ENCODE measurements around the gene C1QTNF7.

Gene C1QTNF7

DNA sequence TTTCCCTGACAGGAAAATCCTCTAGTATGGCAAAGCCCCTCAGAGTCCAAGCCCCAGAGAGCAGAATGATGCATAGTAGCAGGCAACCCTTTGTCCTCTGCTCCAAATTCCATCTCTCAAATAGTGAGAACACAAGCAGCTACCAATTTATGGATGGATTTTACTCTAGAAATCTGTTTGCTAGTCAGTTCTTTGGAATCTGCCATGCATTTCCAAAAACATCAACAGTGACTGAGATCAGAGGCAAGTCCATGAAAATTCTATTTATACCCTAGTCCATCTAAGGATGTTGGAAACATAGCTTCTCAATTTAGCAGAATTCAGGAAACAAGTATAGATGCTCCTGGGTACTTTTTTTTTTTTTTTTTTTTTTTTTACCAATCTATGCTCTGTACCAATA is 31.9 kb downstream of the C1QTNF7 start:
- no peak overlapping the region for H3K4me3 ChIP-seq (ENCODE audit: low read depth, low read length)
- no peaks in the 10 kb centered on the region for H3K9me3 ChIP-seq (ENCODE audit: control insufficient read depth, insufficient read depth, low read depth, low read length)
- no peaks in the 10 kb centered on the region for H3K4me1 ChIP-seq (ENCODE audit: control insufficient read depth, insufficient read depth, low read length)
- no peak overlapping the region for H3K27ac ChIP-seq (ENCODE audit: extremely low read depth, low read depth, low read length)
- POLR2A ChIA-PET: no interaction called here
- TF ChIP-seq, protein P1, sequence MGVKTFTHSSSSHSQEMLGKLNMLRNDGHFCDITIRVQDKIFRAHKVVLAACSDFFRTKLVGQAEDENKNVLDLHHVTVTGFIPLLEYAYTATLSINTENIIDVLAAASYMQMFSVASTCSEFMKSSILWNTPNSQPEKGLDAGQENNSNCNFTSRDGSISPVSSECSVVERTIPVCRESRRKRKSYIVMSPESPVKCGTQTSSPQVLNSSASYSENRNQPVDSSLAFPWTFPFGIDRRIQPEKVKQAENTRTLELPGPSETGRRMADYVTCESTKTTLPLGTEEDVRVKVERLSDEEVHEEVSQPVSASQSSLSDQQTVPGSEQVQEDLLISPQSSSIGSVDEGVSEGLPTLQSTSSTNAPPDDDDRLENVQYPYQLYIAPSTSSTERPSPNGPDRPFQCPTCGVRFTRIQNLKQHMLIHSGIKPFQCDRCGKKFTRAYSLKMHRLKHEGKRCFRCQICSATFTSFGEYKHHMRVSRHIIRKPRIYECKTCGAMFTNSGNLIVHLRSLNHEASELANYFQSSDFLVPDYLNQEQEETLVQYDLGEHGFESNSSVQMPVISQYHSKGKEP (tag by site-specific recombination; IDR thresholded peaks at IDR 0.05): no peak
- TF ChIP-seq GLI4 (tag by site-specific recombination; IDR thresholded peaks at IDR 0.05) (no peak), ZNF138 (tag by site-specific recombination; IDR thresholded peaks at IDR 0.05; ENCODE audit: borderline replicate concordance) (no peak), ZNF529 (tag by site-specific recombination; IDR thresholded peaks at IDR 0.05; ENCODE audit: insufficient replicate concordance) (no peak), ZNF132 (tag by site-specific recombination; IDR thresholded peaks at IDR 0.05; ENCODE audit: borderline replicate concordance) (no peak), ZNF335 (tag by site-specific recombination; conservative IDR thresholded peaks at IDR 0.05) (no peak)
- TF ChIP-seq, protein P2, sequence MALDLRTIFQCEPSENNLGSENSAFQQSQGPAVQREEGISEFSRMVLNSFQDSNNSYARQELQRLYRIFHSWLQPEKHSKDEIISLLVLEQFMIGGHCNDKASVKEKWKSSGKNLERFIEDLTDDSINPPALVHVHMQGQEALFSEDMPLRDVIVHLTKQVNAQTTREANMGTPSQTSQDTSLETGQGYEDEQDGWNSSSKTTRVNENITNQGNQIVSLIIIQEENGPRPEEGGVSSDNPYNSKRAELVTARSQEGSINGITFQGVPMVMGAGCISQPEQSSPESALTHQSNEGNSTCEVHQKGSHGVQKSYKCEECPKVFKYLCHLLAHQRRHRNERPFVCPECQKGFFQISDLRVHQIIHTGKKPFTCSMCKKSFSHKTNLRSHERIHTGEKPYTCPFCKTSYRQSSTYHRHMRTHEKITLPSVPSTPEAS (tag by site-specific recombination; IDR thresholded peaks at IDR 0.05): no peak
- TF ChIP-seq, protein P3, sequence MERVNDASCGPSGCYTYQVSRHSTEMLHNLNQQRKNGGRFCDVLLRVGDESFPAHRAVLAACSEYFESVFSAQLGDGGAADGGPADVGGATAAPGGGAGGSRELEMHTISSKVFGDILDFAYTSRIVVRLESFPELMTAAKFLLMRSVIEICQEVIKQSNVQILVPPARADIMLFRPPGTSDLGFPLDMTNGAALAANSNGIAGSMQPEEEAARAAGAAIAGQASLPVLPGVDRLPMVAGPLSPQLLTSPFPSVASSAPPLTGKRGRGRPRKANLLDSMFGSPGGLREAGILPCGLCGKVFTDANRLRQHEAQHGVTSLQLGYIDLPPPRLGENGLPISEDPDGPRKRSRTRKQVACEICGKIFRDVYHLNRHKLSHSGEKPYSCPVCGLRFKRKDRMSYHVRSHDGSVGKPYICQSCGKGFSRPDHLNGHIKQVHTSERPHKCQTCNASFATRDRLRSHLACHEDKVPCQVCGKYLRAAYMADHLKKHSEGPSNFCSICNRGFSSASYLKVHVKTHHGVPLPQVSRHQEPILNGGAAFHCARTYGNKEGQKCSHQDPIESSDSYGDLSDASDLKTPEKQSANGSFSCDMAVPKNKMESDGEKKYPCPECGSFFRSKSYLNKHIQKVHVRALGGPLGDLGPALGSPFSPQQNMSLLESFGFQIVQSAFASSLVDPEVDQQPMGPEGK (tag by site-specific recombination; IDR thresholded peaks at IDR 0.05): no peak
- CTCF ChIA-PET: interaction anchor here (0.9 to 4.3 kb wide), 2 partner anchors 63 to 229 kb away, joined by 3 to 27 read pairs; no protein-coding TSS in a partner anchor
- H3K36me3 ChIP-seq (ENCODE audit: control insufficient read depth in 2 of 2, insufficient read depth in 1 of 2, low read length in 2 of 2): no peaks in the 10 kb centered on the region

DNA sequence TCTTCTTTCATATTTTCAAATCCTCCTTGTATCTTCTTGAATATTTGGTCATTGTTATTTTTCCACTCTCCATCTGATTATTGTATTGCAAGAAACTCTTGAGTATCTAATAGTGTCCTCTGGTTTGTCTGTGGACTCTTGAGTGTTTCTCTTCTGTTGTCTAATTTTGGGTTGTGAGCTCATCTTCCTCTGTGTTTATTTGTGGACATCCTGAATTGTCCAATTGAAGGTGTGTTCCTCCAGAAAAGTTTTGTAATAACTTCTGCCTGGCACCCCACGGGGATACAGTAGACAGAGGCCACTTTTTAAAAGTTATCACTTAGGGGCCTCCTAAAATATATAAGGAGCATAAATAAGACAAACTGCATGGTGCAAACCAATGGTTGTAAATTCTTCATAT is 38.8 kb downstream of the C1QTNF7 start:
- no peak overlapping the region for H3K27ac ChIP-seq (ENCODE audit: extremely low read depth, low read depth, low read length)
- H3K4me3 ChIP-seq (ENCODE audit: low read depth, low read length): no peak overlapping the region
- no peaks in the 10 kb centered on the region for H3K4me1 ChIP-seq (ENCODE audit: control insufficient read depth, insufficient read depth, low read length)
- CTCF ChIA-PET: interaction anchor here (1.3 kb wide), 1 partner anchor 9 kb away, joined by 4 read pairs; no protein-coding TSS in a partner anchor
- no peak for TF ChIP-seq ZNF521 (tag by site-specific recombination; IDR thresholded peaks at IDR 0.05)
- no peak for TF ChIP-seq ZNF146 (tag by site-specific recombination; IDR thresholded peaks at IDR 0.05)
- no peak for TF ChIP-seq SP2 (tag by site-specific recombination; IDR thresholded peaks at IDR 0.05)
- TF ChIP-seq MYNN (tag by site-specific recombination; IDR thresholded peaks at IDR 0.05; ENCODE audit: borderline replicate concordance): no peak
- TF ChIP-seq TCF7L2 (IDR thresholded peaks at IDR 0.05; ENCODE audit: borderline replicate concordance, low read depth, low read length): no peak
- no peak for TF ChIP-seq ZNF76 (tag by site-specific recombination; IDR thresholded peaks at IDR 0.05; ENCODE audit: borderline replicate concordance, low read depth)
- TF ChIP-seq EGR2 (tag by site-specific recombination; IDR thresholded peaks at IDR 0.05; ENCODE audit: low read depth): no peak
- POLR2A ChIA-PET: no interaction called here
- no peaks in the 10 kb centered on the region for H3K36me3 ChIP-seq (ENCODE audit: control insufficient read depth in 2 of 2, insufficient read depth in 1 of 2, low read length in 2 of 2)
- H3K9me3 ChIP-seq (ENCODE audit: control insufficient read depth, insufficient read depth, low read depth, low read length): no peaks in the 10 kb centered on the region

GRCh38 chr4:15469402-15470127 is 41.7 kb downstream of the C1QTNF7 start, which contains the start of gene CC2D2A:
TSS of gene CC2D2A (plus strand) at chr4:15469882. CDS start at chr4:15475933, 6,051 bp downstream.
- no peaks in the 10 kb centered on the region for H3K4me1 ChIP-seq (ENCODE audit: control insufficient read depth, insufficient read depth, low read length)
- no peaks in the 10 kb centered on the region for H3K36me3 ChIP-seq (ENCODE audit: control insufficient read depth in 2 of 2, insufficient read depth in 1 of 2, low read length in 2 of 2)
- ChIA-PET CTCF (interaction anchor here (0.6 to 2.8 kb wide), 6 partner anchors 9 to 287 kb away, joined by 3 to 22 read pairs (median 5); no protein-coding TSS in a partner anchor), POLR2A (interaction anchor here (1.2 kb wide), 1 partner anchor 212 kb away, joined by 3 read pairs; no protein-coding TSS in a partner anchor)
- TF ChIP-seq GLIS1 (tag by site-specific recombination; IDR thresholded peaks at IDR 0.05) (no peak), ZNF677 (tag by site-specific recombination; IDR thresholded peaks at IDR 0.05) (peak; percentile 85), ZBTB17 (tag by site-specific recombination; IDR thresholded peaks at IDR 0.05) (peak; percentile 23; the same call in 1 of the 2 replicates), ZFP37 (tag by site-specific recombination; IDR thresholded peaks at IDR 0.05) (no peak)
- H3K4me3 ChIP-seq (ENCODE audit: low read depth, low read length): peak within 1 kb of the TSS; percentile 37
- H3K27ac ChIP-seq (ENCODE audit: extremely low read depth, low read depth, low read length): no peak within 1 kb of the TSS
- no peaks in the 10 kb centered on the region for H3K9me3 ChIP-seq (ENCODE audit: control insufficient read depth, insufficient read depth, low read depth, low read length)
